ENCODE data around the gene MRPS9. TPM values are rescaled to one million over a fixed set of nuclear protein-coding genes. Genes with fewer than 3 reads are reported as not detected.
A peak's percentile ranks its signal among the peaks of the same experiment; 100 is the strongest.

Gene MRPS9
- total and polyA plus RNA-seq, 9 of the 15 experiments (the other 6 are each of a cell fraction or from before 2014, with no cell fraction given): 46.2 to 143 (median 65.6) TPM

GRCh38 chr2:105129722-105130232 lies 91.9 kb downstream of the MRPS9 start:
- Histone ChIP-seq H3K36me3 (ENCODE audit: control insufficient read depth, insufficient read depth, low read length) (no peaks in the 10 kb centered on the region), H3K27ac (ENCODE audit: extremely low read depth, low read depth, low read length) (no peak overlapping the region), H3K9ac (ENCODE audit: insufficient read depth in 1 of 2, low read depth in 2 of 2, low read length in 2 of 2) (no peak overlapping the region), H3K27me3 (ENCODE audit: control insufficient read depth in 2 of 2, insufficient read depth in 2 of 2, low read length in 2 of 2) (peaks cover 6 to 31% of the 10 kb centered on the region in 2 experiments; a peak in 4 of 5 replicates), H4K20me1 (replicated peaks; ENCODE audit: control insufficient read depth, insufficient read depth, low read length) (no peaks in the 10 kb centered on the region), H3K9me3 (replicated peaks; ENCODE audit: control insufficient read depth, insufficient read depth, low read depth, low read length) (no peaks in the 10 kb centered on the region), H3K4me3 (no peak overlapping the region), H3K9me1 (ENCODE audit: control insufficient read depth, insufficient read depth, low read length) (no peaks in the 10 kb centered on the region), H3K4me2 (ENCODE audit: insufficient read depth, low read length) (no peak overlapping the region), H3K79me2 (ENCODE audit: control insufficient read depth, insufficient read depth, low read length) (no peaks in the 10 kb centered on the region), H2AFZ (ENCODE audit: low read depth, low read length) (no peak overlapping the region), H3K4me1 (replicated peaks in 1 of 2; ENCODE audit: control insufficient read depth in 2 of 2, insufficient read depth in 2 of 2, low read length in 2 of 2) (no peaks in the 10 kb centered on the region)
- 7% methylated on average over 5 of the region's 5 CpGs for WGBS (ENCODE audit: insufficient coverage, low coverage, missing lambda C conversion rate)
- intact Hi-C loops (cut with micrococcal nuclease) (no loop called here), in situ Hi-C loops (cut with MboI) (no loop called here)
- ChIA-PET POLR2A (no interaction called here), CTCF (ENCODE audit: low intra/inter-chr PET ratio) (no interaction called here)
- DNase-seq (ENCODE audit: extremely low read depth in 1 of 4, low spot score in 3 of 4) (no peak), FAIRE-seq (no peak), ATAC-seq (no peak)
- BruUV-seq (replicated peaks): no TSS peak
- no peak for TF ChIP-seq CBX3 (IDR thresholded peaks at IDR 0.05; ENCODE audit: borderline replicate concordance in 1 of 2, low read length in 2 of 2)
- TF ChIP-seq CCAR2 (IDR thresholded peaks at IDR 0.05; ENCODE audit: low read depth, low read length): no peak
- no peak for TF ChIP-seq FOXA3 (CRISPR knock-in tag; conservative IDR thresholded peaks at IDR 0.05 in 1 of 2, IDR thresholded peaks at IDR 0.05 in 1 of 2)
- TF ChIP-seq ZSCAN32 (CRISPR knock-in tag; IDR thresholded peaks at IDR 0.05): no peak
- TF ChIP-seq SPI1 (IDR thresholded peaks at IDR 0.05; ENCODE audit: borderline replicate concordance, low read depth, low read length): peak; percentile 23; the same call in 1 of the 2 replicates
- no peak for TF ChIP-seq THRB (CRISPR knock-in tag; conservative IDR thresholded peaks at IDR 0.05)
- no peak for TF ChIP-seq ZNF785 (CRISPR knock-in tag; IDR thresholded peaks at IDR 0.05)
- TF ChIP-seq ZBTB8A (IDR thresholded peaks at IDR 0.05; ENCODE audit: partially characterized antibody): no peak

Measured in K562 (cell line).